ENCODE data around the gene IQUB.

DNA sequence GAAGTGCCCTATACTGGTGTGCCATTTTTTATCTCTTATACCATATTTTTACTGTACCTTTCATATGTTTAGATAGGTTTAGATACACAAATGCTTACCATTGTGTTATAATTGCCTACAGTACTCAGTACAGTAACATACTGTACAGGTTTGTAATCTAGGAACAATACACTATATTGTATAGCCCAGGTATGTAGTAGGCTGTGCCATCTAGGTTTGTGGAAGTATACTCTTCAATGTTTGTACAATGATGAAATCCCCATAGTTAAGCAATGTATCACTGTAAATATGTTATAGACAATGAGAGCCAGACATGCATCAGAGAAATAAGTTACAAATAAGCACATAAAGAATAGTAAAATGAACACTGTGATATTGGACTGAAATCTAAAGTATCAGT, 109.1 kb downstream of the IQUB start:
- TF ChIP-seq CTCF (IDR thresholded peaks at IDR 0.05) (no peak), EZH2 (IDR thresholded peaks at IDR 0.05; ENCODE audit: borderline replicate concordance, insufficient read depth, low read depth, low read length, poor library complexity, severe bottlenecking) (no peak)

All from B cell (primary cell).